GM10266 (cell line): ENCODE results near the gene ESR1.
"Not testable (repeated sequence)": the region's sequence is repeated elsewhere in the genome, so short reads cannot be mapped to it uniquely, and the experiment has no call there.

Source experiments
- DNase-seq: peaks from one replicate; pipeline ENCODE4 v3.0.0; 2012; ENCODE audit errors: extremely low spot score
- TF ChIP-seq, protein P1 (sequence below): IDR thresholded peaks from 2 replicates; pipeline ENCODE4 v1.5.1; 2012; ENCODE audit warnings: mild to moderate bottlenecking, low read depth; ENCODE audit not compliant: control insufficient read depth, insufficient read depth; ENCODE audit errors: missing control alignments

Gene ESR1

DNA sequence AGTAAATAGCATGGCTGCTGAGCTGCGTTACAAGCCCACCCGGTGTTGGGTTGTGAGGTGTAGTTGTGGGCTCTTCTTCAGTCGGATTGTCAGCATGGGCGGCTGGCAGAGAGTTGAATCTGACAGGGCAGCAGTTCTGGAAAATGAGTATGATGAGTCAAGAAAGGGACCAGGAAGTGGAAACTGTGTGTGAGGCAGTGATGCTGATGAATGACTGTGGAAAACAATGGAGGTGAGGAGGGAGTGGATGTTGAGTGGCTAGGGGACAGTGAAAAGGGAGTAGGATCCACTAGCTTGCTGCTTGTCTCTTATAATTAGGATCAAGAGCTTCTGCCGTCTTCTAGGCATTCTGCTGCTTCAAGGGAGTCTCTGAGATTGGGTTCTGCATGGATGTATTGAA, 154.3 kb downstream of the ESR1 start:
- TF ChIP-seq, protein P1, sequence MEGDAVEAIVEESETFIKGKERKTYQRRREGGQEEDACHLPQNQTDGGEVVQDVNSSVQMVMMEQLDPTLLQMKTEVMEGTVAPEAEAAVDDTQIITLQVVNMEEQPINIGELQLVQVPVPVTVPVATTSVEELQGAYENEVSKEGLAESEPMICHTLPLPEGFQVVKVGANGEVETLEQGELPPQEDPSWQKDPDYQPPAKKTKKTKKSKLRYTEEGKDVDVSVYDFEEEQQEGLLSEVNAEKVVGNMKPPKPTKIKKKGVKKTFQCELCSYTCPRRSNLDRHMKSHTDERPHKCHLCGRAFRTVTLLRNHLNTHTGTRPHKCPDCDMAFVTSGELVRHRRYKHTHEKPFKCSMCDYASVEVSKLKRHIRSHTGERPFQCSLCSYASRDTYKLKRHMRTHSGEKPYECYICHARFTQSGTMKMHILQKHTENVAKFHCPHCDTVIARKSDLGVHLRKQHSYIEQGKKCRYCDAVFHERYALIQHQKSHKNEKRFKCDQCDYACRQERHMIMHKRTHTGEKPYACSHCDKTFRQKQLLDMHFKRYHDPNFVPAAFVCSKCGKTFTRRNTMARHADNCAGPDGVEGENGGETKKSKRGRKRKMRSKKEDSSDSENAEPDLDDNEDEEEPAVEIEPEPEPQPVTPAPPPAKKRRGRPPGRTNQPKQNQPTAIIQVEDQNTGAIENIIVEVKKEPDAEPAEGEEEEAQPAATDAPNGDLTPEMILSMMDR, result no peak
- no peak for DNase-seq

DNA sequence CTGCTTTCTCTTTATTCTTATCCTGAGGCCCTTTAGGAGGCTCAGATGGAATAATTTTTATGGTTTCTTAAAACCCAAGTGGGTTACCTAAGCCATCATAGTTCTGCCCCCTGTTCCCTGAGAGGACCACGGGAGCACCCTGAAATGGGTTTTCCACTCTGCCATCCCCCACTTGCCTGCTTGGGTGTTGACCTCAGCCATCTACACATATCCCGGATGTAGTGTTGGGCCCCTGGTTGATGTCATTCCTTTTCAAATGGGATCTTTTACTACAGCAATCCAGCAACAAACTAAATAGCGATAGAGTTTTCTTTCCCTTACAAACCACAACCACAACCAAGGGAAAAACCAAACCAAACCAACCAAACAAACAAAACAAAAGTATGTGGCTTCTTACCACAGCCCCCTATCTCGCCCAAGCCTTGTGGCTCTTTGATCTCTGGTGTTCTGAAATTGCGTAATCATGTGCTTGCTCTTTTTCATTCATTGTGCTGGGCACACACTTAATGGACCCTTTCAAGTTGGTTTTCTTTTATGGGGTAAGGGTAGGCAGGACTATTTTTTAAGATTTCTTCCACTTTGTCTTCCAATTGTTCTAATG, 154.9 kb downstream of the ESR1 start:
- DNase-seq, result no peak
- TF ChIP-seq, protein P1, result no peak

DNA sequence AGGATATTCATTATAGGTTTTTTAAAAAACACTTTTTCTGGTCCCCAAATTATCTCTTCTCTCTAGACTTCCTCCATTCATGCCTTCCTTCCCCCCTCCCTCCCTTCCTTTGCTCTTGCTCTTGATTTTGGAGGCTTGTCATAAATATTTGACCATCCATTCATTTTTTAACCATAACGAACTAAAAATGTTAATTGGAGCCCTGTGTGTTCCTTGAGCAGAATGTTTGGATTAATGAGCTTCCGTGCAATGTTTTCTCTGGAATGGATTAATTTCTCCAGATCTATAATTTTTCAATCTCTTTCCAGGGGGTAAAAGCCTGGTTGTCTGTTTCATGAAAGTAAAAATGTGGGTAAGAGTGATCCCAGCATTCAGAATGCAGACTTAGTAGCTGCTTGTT, 155.5 kb downstream of the ESR1 start:
- DNase-seq, result no peak

DNA sequence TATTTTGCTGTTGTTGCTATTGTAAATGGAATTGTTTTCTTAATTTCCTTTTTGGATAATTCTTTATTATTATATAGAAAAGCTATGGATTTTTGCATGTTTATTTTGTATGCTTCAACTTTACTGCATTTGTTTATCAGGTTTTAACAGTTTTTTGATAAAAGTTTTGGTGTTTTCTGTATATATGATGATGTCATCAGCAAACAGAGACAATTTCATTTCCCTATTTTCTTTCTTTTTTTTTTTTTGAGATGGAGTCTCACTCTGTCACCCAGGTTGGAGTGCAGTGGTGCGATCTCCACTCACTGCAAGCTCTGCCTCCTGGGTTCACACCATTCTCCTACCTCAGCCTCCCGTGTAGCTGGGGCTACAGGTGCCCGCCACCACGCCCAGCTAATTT, 156.9 kb downstream of the ESR1 start:
- DNase-seq, result not testable (repeated sequence)

More for the DNA sequence above, 155.5 kb downstream of the ESR1 start:
- TF ChIP-seq, protein P1, result no peak

DNA sequence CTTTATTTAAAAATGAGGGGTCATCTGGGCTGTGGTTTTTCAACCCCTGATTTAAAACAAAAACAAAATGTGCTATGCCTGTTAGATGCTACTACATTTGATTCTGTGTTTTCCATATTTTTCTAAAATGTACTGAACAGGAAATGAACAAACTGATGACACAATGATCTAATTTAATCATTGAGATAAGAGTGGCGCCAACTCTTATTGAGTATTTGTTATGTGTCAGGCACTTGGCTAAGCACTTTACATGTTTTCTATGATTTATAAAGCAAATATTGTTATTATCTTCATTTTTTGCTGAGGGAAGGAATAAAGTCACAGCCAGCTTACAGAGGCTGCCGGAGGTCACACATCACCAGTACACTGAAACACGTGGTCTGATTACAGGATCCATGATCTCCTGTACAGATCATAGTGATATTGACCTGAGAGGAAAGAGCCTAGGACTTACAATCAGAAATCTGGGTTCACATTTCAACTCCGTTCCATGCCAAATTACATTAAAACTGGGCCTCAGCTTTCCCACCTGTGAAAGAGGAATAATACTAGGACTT, 166.7 kb downstream of the ESR1 start:
- TF ChIP-seq, protein P1, result no peak
- DNase-seq, result no peak

DNA sequence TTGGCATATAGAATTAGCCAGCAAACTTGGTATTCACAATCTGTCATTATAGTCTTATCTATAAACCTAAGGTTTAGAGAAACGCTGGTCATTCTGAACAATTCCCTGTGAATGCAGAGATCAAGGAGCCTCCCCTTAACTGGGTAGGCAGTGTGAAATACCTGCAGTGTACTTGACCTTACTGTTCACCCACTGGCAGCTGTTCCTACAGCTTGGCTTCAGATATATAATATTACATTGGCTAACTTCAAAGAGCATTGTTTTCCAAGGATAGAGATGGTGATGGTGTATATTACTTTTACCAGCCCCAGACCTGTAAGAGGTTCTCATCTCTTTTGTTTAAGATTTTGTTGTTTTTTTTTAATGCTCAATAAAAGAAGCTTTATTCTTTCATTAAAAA, 168.3 kb downstream of the ESR1 start:
- DNase-seq, result no peak
- TF ChIP-seq, protein P1, result no peak

DNA sequence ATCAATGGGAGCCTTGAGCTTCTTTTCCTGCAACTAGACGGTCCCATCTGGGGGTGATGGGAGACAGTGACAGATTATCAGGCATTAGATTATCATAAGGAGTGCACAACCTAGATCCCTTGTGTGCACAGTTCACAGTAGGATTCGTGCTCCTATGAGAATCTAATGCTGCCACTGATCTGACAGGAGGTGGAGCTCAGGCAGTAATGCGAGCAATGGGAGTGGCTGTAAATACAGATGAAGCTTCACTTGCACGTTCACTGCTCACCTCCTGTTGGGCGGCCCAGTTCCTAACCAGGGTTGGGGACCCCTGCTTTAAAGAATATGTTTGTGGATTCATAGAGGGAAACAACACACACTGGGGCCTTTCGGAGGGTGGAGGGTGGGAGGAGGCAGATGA, 180.7 kb downstream of the ESR1 start:
- DNase-seq, result not testable (repeated sequence)

DNA sequence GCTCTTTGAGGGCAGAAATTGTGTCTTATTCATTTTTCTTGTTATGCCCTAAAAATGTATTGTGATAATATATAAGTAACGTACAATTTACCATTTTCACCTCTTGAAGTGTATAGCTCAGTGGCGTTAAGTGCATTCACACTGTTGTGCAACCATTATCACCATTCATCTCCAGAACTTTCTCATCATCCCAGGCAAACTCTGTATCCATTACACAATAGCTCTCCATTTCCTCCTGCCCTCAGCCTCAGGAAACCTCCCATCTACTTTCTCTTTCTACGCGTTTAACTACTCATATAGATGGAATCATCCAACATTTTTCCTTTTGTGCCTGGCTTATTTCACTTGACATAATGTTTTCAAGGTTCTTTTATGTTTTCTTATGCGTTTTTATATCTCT, 184.6 kb downstream of the ESR1 start:
- DNase-seq, result no peak
- TF ChIP-seq, protein P1, result no peak
